PC-3 (cell line): ENCODE measurements around the gene LTBP1.

Source experiments
- CTCF ChIP-seq: fragments of 300-600 bp; sonication (generic); conservative IDR thresholded peaks from 2 replicates; pipeline ENCODE4 v1.5.1; 2017; ENCODE audit warnings: antibody characterized with exemption, low read depth, mild to moderate bottlenecking, low read length
- EZH2 ChIP-seq: fragments of 300-600 bp; sonication (generic); IDR thresholded peaks from one replicate; pipeline ENCODE4 v1.6.1; 2017; ENCODE audit warnings: antibody characterized with exemption, mild to moderate bottlenecking, low read length; ENCODE audit not compliant: unreplicated experiment
- EZH2phosphoT487 ChIP-seq: fragments of 300-600 bp; sonication (generic); IDR thresholded peaks from 2 replicates; pipeline ENCODE4 v1.6.1; 2018; ENCODE audit warnings: mild to moderate bottlenecking, antibody characterized with exemption, low read length, borderline replicate concordance

GRCh38 chr2:33225350-33225749 lies 278.6 kb downstream of the LTBP1 start:
- TF ChIP-seq CTCF (no peak), EZH2 (no peak), EZH2phosphoT487 (no peak)
